ENCODE results near the gene HK2. TPM values are rescaled to one million over a fixed set of nuclear protein-coding genes. Genes with fewer than 3 reads are reported as not detected.

The HK2 gene
- total and polyA plus RNA-seq, 8 donors: 4.8 to 45.2 (median 12.3) TPM

- intact Hi-C loops (cut with DNase I; ENCODE audit: low total_unique reads): no loop called here
- Histone ChIP-seq H3K4me1 (no peaks in the 10 kb centered on the region), H3K27ac (no peak overlapping the region), H3K36me3 (peaks cover 50 to 95% (median 94%) of the 10 kb centered on the region in 4 donors), H3K4me3 (no peak overlapping the region), H3K9me3 (no peaks in the 10 kb centered on the region), H3K27me3 (no peaks in the 10 kb centered on the region)
- WGBS, 5 donors: 90 to 92% (median 92%) methylated on average over 17 to 19 of the region's 19 CpGs
- no peak for TF ChIP-seq CTCF (IDR thresholded peaks at IDR 0.05)
- TF ChIP-seq EP300 (IDR thresholded peaks at IDR 0.05): no peak
- TF ChIP-seq POLR2AphosphoS5 (IDR thresholded peaks at IDR 0.05): no peak
- TF ChIP-seq POLR2A (IDR thresholded peaks at IDR 0.05): no peak
- no peak for DNase-seq
These were observed 47.8 kb downstream of the HK2 start for GRCh38 chr2:74881626-74882298.

GRCh38 chr2:74882299-74882687 lies 48.4 kb downstream of the HK2 start:
- Histone ChIP-seq H3K36me3 (peaks cover 47 to 95% (median 94%) of the 10 kb centered on the region in 4 donors), H3K27me3 (no peaks in the 10 kb centered on the region), H3K4me3 (no peak overlapping the region), H3K27ac (no peak overlapping the region), H3K9me3 (no peaks in the 10 kb centered on the region), H3K4me1 (no peaks in the 10 kb centered on the region)
- TF ChIP-seq POLR2AphosphoS5 (IDR thresholded peaks at IDR 0.05): no peak
- no peak for TF ChIP-seq CTCF (IDR thresholded peaks at IDR 0.05)
- no peak for TF ChIP-seq EP300 (IDR thresholded peaks at IDR 0.05)
- TF ChIP-seq POLR2A (IDR thresholded peaks at IDR 0.05): no peak
- DNase-seq: no peak
- 85 to 94% (median 91%) methylated on average over 4 of the region's 4 CpGs for WGBS, 5 donors
- intact Hi-C loops (cut with DNase I; ENCODE audit: low total_unique reads): no loop called here

- no peak for DNase-seq
- no peak for TF ChIP-seq POLR2A (IDR thresholded peaks at IDR 0.05)
- no peaks in the 10 kb centered on the region for H3K4me1 ChIP-seq
- peaks cover 40 to 95% (median 94%) of the 10 kb centered on the region in 4 donors for H3K36me3 ChIP-seq
- H3K27me3 ChIP-seq: no peaks in the 10 kb centered on the region
- no peaks in the 10 kb centered on the region for H3K9me3 ChIP-seq
- H3K4me3 ChIP-seq: no peak overlapping the region
- H3K27ac ChIP-seq: no peak overlapping the region
- intact Hi-C loops (cut with DNase I; ENCODE audit: low total_unique reads): no loop called here
- 81 to 95% (median 93%) methylated on average over 6 of the region's 6 CpGs for WGBS, 5 donors
These were observed 49.1 kb downstream of the HK2 start for GRCh38 chr2:74883011-74883410.

- intact Hi-C loops (cut with DNase I; ENCODE audit: low total_unique reads): no loop called here
- H3K27ac ChIP-seq: no peak overlapping the region
- TF ChIP-seq POLR2A (IDR thresholded peaks at IDR 0.05) (no peak), EP300 (IDR thresholded peaks at IDR 0.05) (no peak), POLR2AphosphoS5 (IDR thresholded peaks at IDR 0.05) (no peak), CTCF (IDR thresholded peaks at IDR 0.05) (no peak)
- H3K27me3 ChIP-seq: no peaks in the 10 kb centered on the region
- WGBS, 5 donors: 86 to 92% (median 89%) methylated on average over 5 of the region's 5 CpGs
- H3K9me3 ChIP-seq: no peaks in the 10 kb centered on the region
- DNase-seq: no peak
- no peaks in the 10 kb centered on the region for H3K4me1 ChIP-seq
- H3K36me3 ChIP-seq: peaks cover 50 to 95% (median 94%) of the 10 kb centered on the region in 4 donors
- H3K4me3 ChIP-seq: no peak overlapping the region
These were observed 50.3 kb downstream of the HK2 start for GRCh38 chr2:74884118-74884762.

- no peaks in the 10 kb centered on the region for H3K27me3 ChIP-seq
- no peaks in the 10 kb centered on the region for H3K4me1 ChIP-seq
- DNase-seq: no peak
- no peak overlapping the region for H3K27ac ChIP-seq
- 90 to 98% (median 97%) methylated on average over 5 of the region's 5 CpGs for WGBS, 5 donors
- peaks cover 46 to 95% (median 94%) of the 10 kb centered on the region in 4 donors for H3K36me3 ChIP-seq
- no peak overlapping the region for H3K4me3 ChIP-seq
- TF ChIP-seq POLR2AphosphoS5 (IDR thresholded peaks at IDR 0.05) (no peak), POLR2A (IDR thresholded peaks at IDR 0.05) (no peak), CTCF (IDR thresholded peaks at IDR 0.05) (no peak), EP300 (IDR thresholded peaks at IDR 0.05) (no peak)
- intact Hi-C loops (cut with DNase I; ENCODE audit: low total_unique reads): no loop called here
- no peaks in the 10 kb centered on the region for H3K9me3 ChIP-seq
These were observed 50.9 kb downstream of the HK2 start for GRCh38 chr2:74884866-74885265.
